Measurements from ENCODE around the gene PRDM13. TPM values are rescaled to one million over a fixed set of nuclear protein-coding genes. Genes with fewer than 3 reads are reported as not detected.

PRDM13 gene
- total RNA-seq, 2 donors from 2014 or later = not detected

DNA sequence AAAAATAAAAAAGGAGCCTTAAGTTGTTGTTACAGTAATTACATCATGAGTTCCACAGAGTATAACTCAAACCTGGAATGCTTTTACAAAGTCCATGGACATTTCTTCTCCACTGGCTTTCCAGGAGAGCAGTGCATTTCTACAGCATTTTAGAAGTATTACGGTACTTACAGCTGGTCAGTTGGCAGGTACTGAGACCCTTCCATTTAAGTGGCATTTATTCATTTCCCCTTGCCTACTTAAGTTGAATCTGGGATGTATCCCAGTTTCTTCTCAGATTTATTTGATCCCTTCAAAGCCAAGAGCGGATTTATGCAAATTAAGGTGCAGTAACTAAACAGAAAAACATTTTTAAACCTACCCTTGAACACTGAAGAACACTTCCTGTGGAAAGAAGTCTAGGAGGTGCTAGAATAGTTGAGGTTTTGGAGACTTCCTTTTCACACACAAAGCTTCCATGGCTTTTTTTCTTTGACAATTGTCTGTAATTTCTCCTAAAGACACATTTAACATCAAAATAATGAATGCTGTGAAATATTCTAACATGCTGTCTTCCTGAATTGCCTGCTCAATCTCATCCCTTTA, 3.4 kb downstream of the PRDM13 start:
- TF ChIP-seq, protein P1, sequence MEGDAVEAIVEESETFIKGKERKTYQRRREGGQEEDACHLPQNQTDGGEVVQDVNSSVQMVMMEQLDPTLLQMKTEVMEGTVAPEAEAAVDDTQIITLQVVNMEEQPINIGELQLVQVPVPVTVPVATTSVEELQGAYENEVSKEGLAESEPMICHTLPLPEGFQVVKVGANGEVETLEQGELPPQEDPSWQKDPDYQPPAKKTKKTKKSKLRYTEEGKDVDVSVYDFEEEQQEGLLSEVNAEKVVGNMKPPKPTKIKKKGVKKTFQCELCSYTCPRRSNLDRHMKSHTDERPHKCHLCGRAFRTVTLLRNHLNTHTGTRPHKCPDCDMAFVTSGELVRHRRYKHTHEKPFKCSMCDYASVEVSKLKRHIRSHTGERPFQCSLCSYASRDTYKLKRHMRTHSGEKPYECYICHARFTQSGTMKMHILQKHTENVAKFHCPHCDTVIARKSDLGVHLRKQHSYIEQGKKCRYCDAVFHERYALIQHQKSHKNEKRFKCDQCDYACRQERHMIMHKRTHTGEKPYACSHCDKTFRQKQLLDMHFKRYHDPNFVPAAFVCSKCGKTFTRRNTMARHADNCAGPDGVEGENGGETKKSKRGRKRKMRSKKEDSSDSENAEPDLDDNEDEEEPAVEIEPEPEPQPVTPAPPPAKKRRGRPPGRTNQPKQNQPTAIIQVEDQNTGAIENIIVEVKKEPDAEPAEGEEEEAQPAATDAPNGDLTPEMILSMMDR (IDR thresholded peaks at IDR 0.05) = no peak
- Histone ChIP-seq H3K4me3 (no peak overlapping the region), H3K27me3 (peaks cover 64 to 85% of the 10 kb centered on the region in 2 donors), H3K9me3 (no peaks in the 10 kb centered on the region), H3K27ac (no peak overlapping the region), H3K36me3 (no peaks in the 10 kb centered on the region), H3K4me1 (peaks cover 0 to 34% of the 10 kb centered on the region in 2 donors)
- no peak for DNase-seq (ENCODE audit: low spot score)

DNA sequence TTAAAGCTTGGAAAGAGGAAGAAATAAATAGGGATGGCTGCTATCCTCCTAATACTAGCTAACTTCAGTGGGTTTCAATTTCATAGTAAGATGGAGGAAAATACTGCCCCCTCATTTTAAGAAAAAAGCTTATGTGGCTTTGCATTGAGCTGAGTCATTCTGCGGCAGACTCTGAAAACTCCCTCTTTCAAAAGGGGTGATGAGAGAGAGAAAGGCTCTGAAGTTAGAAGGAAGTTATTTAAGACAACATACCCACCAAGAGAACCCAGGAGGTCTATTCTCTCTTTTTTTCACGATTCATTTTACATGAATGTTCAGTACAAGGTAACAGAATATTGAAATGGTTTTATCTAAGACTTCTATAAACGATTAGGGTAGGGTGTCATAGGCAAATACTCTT, 4.5 kb downstream of the PRDM13 start:
- no peak overlapping the region for H3K4me3 ChIP-seq
- H3K27me3 ChIP-seq = peaks cover 59 to 84% of the 10 kb centered on the region in 2 donors
- TF ChIP-seq, protein P1 (IDR thresholded peaks at IDR 0.05) = no peak
- H3K9me3 ChIP-seq = no peaks in the 10 kb centered on the region
- no peak overlapping the region for H3K27ac ChIP-seq
- DNase-seq (ENCODE audit: low spot score) = no peak
- H3K36me3 ChIP-seq = no peaks in the 10 kb centered on the region
- H3K4me1 ChIP-seq = peaks cover 0 to 34% of the 10 kb centered on the region in 2 donors

DNA sequence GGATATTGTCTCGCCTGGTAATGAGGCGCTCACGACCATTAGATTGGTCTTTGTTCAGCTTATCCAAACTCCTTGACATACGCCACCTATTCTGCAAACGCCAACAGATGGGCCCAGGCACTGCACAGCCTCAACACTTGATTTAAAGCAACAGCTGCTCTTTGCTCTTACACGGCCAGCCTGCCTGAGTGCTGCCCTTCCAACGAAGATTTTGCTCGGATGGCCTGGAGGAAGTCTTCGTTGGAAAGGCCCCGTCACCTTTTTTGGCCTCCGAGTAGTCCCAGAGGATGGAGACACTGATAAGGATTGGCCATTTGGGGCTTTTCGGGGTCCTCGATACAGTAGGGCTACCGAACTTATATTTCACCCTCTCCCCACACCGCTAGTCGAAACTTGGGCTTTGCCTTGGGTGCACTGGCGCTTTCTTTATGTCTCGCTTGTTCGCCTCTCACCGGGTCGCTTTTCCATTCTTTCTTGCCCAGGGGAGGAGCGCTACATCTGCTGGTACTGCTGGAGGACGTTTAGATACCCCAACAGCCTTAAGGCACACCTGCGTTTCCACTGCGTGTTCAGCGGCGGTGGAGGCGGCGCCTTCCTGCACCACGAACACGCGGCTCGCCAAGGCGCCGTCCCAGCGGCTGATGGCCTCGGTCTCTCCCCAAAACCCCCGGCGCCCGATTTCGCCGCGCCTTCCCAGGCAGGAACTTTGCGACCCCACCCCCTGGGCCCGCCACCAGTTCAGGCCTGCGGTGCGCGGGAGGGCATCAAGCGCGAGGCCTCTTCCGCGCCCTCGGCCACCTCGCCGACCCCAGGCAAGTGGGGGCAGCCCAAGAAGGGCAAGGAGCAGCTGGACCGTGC, 6.1 kb downstream of the PRDM13 start:
- no peaks in the 10 kb centered on the region for H3K9me3 ChIP-seq

DNA sequence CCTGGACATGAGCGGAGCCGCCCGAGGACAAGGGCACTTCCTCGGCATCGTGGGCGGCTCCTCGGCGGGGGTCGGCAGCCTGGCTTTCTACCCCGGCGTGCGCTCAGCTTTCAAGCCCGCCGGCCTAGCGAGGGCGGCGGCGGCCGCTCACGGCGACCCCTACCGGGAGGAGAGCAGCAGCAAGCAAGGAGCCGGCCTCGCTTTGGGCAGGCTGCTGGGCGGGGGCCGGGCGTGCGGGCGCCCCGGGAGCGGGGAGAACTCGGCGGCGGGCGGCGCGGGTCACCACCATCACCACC, 6.7 kb downstream of the PRDM13 start:
- DNase-seq (ENCODE audit: low spot score) = no peak
- no peaks in the 10 kb centered on the region for H3K36me3 ChIP-seq
- H3K9me3 ChIP-seq = no peaks in the 10 kb centered on the region
- peaks cover 0 to 23% of the 10 kb centered on the region in 2 donors for H3K4me1 ChIP-seq
- no peak overlapping the region for H3K27ac ChIP-seq
- TF ChIP-seq, protein P1 (IDR thresholded peaks at IDR 0.05) = peak in 1 of 2 donors; percentile 56
- H3K27me3 ChIP-seq = peaks cover 43 to 79% of the 10 kb centered on the region in 2 donors
- peak overlapping the region; percentile 14 to 52 for H3K4me3 ChIP-seq

More for the DNA sequence above, 6.1 kb downstream of the PRDM13 start:
- DNase-seq (ENCODE audit: low spot score) = no peak
- no peaks in the 10 kb centered on the region for H3K36me3 ChIP-seq
- peaks cover 0 to 24% of the 10 kb centered on the region in 2 donors for H3K4me1 ChIP-seq
- peaks cover 45 to 79% of the 10 kb centered on the region in 2 donors for H3K27me3 ChIP-seq
- H3K27ac ChIP-seq = no peak overlapping the region
- TF ChIP-seq, protein P1 (IDR thresholded peaks at IDR 0.05) = no peak
- peak overlapping the region; percentile 14 to 52 for H3K4me3 ChIP-seq

DNA sequence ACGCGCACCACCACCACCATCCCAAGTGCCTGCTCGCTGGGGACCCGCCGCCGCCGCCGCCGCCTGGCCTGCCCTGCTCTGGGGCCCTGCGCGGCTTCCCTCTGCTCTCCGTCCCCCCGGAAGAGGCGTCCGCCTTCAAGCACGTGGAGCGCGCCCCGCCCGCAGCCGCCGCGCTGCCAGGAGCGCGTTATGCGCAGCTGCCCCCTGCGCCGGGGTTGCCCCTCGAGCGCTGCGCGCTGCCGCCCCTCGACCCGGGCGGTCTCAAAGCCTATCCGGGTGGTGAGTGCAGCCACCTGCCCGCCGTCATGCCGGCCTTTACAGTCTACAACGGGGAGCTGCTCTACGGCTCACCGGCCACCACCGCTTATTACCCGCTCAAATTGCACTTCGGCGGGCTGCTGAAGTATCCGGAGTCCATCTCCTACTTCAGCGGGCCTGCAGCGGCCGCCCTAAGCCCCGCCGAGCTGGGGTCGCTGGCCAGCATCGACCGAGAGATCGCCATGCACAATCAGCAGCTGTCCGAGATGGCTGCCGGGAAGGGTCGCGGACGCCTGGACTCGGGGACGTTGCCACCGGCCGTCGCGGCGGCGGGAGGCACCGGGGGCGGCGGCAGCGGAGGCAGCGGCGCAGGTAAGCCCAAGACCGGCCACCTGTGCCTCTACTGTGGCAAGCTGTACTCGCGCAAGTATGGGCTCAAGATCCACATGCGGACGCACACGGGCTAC, 7.2 kb downstream of the PRDM13 start:
- no peaks in the 10 kb centered on the region for H3K9me3 ChIP-seq
- TF ChIP-seq, protein P1 (IDR thresholded peaks at IDR 0.05) = no peak
- peaks cover 0 to 23% of the 10 kb centered on the region in 2 donors for H3K4me1 ChIP-seq
- no peaks in the 10 kb centered on the region for H3K36me3 ChIP-seq
- no peak overlapping the region for H3K27ac ChIP-seq
- H3K4me3 ChIP-seq = peak overlapping the region; percentile 14 to 52
- H3K27me3 ChIP-seq = peaks cover 44 to 77% of the 10 kb centered on the region in 2 donors
- DNase-seq (ENCODE audit: low spot score) = no peak
